Colonic mucosa (tissue), 4 donors: ENCODE measurements around the gene ANKRD53. TPM values are rescaled to one million over a fixed set of nuclear protein-coding genes. Genes with fewer than 3 reads are reported as not detected.

Experiments
- DNase-seq: peaks from one replicate; pipeline ENCODE4 v3.0.0-alpha.2; 2020
- H3K27ac ChIP-seq: fragments of 200-600 bp; one replicate; pipeline ENCODE4 v1.8.0; 2021
- H3K27me3 ChIP-seq: fragments of 200-600 bp; one replicate; pipeline ENCODE4 v1.8.0; 2021
- H3K36me3 ChIP-seq: fragments of 200-600 bp; one replicate; pipeline ENCODE4 v1.8.0; 2021
- H3K4me1 ChIP-seq: fragments of 200-600 bp; one replicate; pipeline ENCODE4 v1.8.0; 2021; ENCODE audit warnings: mild to moderate bottlenecking
- H3K4me3 ChIP-seq: fragments of 200-600 bp; one replicate; pipeline ENCODE4 v1.8.0; 2021
- H3K9ac ChIP-seq, 2 donors: one replicate each; pipeline ENCODE4 v1.7.0; 2013; ENCODE audit warnings: control low read depth in 2 of 2, low read depth in 2 of 2, low read length in 2 of 2
- H3K9me3 ChIP-seq: fragments of 200-600 bp; one replicate; pipeline ENCODE4 v1.8.0; 2021
- intact Hi-C: fragments of 100-400 bp; cut with DNase I; formaldehyde crosslinking; loops from one replicate; pipeline ENCODE4 v1.14.1; 2022
- total RNA-seq, 2 donors: library from RNA; stranded (reverse); fragmentation: NEBNext Ultra II Directional in 1 of 2; extraction: Animal tissue kit (Norgen Biotek cat#: 25700) in 1 of 2; gene quantifications; one replicate each; pipeline ENCODE4 v1.2.1, GENCODE V29; 2021
- TF ChIP-seq, protein P1 (sequence below): fragments of 200-600 bp; IDR thresholded peaks from one replicate; pipeline ENCODE4 v1.8.0; 2022; ENCODE audit warnings: antibody characterized with exemption, mild to moderate bottlenecking
- donor health status: healthy.
- donor health status: DM: no; HTN: no; CAD: no.
- donor health status: DM: no; HTN: no; CAD: no.

The ANKRD53 gene
- total RNA-seq, 2 donors from 2014 or later = 0.40 TPM; not detected in 1

DNA sequence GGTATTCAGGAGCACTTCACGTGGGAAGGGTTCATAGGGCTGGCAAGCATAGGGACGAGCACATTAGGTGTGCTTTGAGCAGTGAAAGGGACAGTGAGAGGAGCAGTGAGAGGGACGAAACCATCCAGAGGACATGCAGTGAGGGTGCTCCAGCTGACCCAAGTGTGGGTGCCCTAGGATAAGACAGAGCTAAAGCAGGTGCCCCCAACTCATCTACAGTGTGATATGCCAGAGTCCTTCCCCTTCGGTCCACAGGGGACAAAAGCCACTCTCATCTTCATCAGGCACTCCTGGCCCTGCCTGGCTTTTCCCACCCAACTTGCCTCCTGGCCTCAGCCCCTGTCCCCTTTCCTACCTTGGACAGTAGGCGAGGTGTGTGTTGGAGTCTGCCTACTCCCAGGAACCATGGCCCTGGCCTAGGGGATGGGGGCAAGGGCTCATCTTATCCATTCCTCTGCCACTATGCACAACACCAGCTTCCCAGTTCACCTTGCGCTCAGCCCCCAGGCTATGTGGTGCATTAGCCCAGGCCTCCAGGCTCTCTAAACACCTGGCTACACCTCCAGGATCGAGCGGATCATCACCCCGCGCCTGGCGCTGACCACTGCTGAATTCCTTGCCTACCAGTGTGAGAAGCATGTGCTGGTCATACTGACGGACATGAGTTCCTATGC lies 16.1 kb upstream of the ANKRD53 start:
- no peaks in the 10 kb centered on the region for H3K9me3 ChIP-seq
- no peak overlapping the region for H3K4me3 ChIP-seq
- H3K27ac ChIP-seq = no peak overlapping the region
- TF ChIP-seq, protein P1, sequence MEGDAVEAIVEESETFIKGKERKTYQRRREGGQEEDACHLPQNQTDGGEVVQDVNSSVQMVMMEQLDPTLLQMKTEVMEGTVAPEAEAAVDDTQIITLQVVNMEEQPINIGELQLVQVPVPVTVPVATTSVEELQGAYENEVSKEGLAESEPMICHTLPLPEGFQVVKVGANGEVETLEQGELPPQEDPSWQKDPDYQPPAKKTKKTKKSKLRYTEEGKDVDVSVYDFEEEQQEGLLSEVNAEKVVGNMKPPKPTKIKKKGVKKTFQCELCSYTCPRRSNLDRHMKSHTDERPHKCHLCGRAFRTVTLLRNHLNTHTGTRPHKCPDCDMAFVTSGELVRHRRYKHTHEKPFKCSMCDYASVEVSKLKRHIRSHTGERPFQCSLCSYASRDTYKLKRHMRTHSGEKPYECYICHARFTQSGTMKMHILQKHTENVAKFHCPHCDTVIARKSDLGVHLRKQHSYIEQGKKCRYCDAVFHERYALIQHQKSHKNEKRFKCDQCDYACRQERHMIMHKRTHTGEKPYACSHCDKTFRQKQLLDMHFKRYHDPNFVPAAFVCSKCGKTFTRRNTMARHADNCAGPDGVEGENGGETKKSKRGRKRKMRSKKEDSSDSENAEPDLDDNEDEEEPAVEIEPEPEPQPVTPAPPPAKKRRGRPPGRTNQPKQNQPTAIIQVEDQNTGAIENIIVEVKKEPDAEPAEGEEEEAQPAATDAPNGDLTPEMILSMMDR = no peak
- DNase-seq = peak; percentile 9
- no peak overlapping the region for H3K9ac ChIP-seq
- peaks cover 3% of the 10 kb centered on the region for H3K27me3 ChIP-seq
- H3K36me3 ChIP-seq = no peaks in the 10 kb centered on the region
- no peaks in the 10 kb centered on the region for H3K4me1 ChIP-seq
- intact Hi-C loops = no loop called here

DNA sequence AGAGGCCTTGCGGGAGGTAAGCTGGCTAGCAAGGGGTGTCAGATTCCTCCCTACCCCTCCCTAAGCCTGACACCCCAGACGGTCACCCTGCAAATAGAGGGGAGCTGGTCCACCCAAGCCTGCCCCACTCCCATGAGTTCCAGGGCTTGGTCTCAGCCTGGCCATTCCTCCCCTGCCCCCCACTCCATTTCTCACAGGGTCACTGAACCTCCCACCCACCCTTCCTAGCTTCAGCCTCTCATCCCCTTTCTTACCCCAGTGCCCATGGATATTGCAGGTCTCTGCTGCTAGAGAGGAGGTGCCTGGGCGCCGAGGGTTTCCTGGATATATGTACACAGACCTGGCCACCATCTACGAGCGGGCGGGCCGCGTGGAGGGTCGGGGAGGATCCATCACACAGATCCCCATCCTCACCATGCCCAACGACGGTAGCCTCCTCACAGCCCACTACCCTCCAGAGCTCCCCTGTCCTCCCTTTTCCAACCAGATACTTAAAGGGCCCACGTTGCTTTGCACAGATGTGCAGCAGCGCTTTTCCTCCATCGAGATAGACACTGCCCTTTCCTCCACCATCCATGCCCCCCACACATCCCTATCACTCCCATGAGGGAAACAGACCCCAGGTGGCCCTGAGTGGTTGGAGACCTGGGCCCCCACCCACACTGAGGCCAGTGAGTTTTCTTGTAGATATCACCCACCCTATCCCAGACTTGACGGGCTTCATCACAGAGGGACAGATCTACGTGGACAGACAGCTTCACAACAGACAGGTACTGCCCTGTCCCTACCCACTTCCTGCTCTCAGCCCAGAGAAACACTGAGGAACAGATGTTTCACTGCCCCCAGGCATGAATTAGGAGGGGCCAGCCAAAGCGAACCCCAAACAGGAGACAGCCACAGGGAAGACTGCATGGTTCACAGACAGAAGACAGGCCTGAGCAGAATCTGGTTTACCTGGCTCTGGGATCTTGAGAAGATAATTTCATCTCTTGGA lies 15.2 kb upstream of the ANKRD53 start:
- intact Hi-C loops = no loop called here
- H3K9ac ChIP-seq = no peak overlapping the region
- TF ChIP-seq, protein P1 = no peak
- H3K4me3 ChIP-seq = no peak overlapping the region
- no peaks in the 10 kb centered on the region for H3K36me3 ChIP-seq
- peaks cover 3% of the 10 kb centered on the region for H3K27me3 ChIP-seq
- H3K4me1 ChIP-seq = no peaks in the 10 kb centered on the region
- H3K9me3 ChIP-seq = no peaks in the 10 kb centered on the region
- DNase-seq = peak; percentile 6
- H3K27ac ChIP-seq = no peak overlapping the region

- H3K4me1 ChIP-seq = no peaks in the 10 kb centered on the region
- no peak overlapping the region for H3K27ac ChIP-seq
- H3K4me3 ChIP-seq = no peak overlapping the region
- TF ChIP-seq, protein P1 = no peak
- intact Hi-C loops = no loop called here
- DNase-seq = peak; percentile 10
- peaks cover 3% of the 10 kb centered on the region for H3K27me3 ChIP-seq
- H3K9ac ChIP-seq = no peak overlapping the region
- H3K36me3 ChIP-seq = no peaks in the 10 kb centered on the region
- no peaks in the 10 kb centered on the region for H3K9me3 ChIP-seq
Measured at GRCh38 chr2:70964133-70964532, 14.3 kb upstream of the ANKRD53 start.

- peak overlapping the region; percentile 45 for H3K4me3 ChIP-seq
Measured at GRCh38 chr2:70964596-70965386, 13.6 kb upstream of the ANKRD53 start.

More at GRCh38 chr2:70964596-70965386, 13.6 kb upstream of the ANKRD53 start:
- TF ChIP-seq, protein P1 = peak; percentile 75
- Histone ChIP-seq H3K9me3 (no peaks in the 10 kb centered on the region), H3K9ac (peak overlapping the region in 1 of 2 donors; percentile 26), H3K4me1 (no peaks in the 10 kb centered on the region), H3K27ac (no peak overlapping the region), H3K36me3 (no peaks in the 10 kb centered on the region), H3K27me3 (peaks cover 3% of the 10 kb centered on the region)
- intact Hi-C loops = no loop called here
- peak; percentile 73 for DNase-seq
